Panc1 (cell line): ENCODE measurements around the gene JMJD1C.

Experiments used
- POLR2AphosphoS5 ChIP-seq: IDR thresholded peaks from 2 replicates; pipeline ENCODE4 v1.6.1; 2012; ENCODE audit warnings: mild to moderate bottlenecking, low read depth, low read length, moderate library complexity
- REST ChIP-seq, 2 experiments: IDR thresholded peaks; 2 replicates each; pipeline ENCODE4 v1.6.1; 2011 to 2012; ENCODE audit warnings: low read depth in 2 of 2, control low read depth in 1 of 2, low read length in 1 of 2, mild to moderate bottlenecking in 1 of 2, moderate library complexity in 1 of 2; ENCODE audit not compliant: insufficient read depth in 1 of 2
- TF ChIP-seq, protein P1 (sequence below): fragments of 450-650 bp; IDR thresholded peaks from 2 replicates; pipeline ENCODE4 v1.5.1; 2017; ENCODE audit warnings: mild to moderate bottlenecking

DNA sequence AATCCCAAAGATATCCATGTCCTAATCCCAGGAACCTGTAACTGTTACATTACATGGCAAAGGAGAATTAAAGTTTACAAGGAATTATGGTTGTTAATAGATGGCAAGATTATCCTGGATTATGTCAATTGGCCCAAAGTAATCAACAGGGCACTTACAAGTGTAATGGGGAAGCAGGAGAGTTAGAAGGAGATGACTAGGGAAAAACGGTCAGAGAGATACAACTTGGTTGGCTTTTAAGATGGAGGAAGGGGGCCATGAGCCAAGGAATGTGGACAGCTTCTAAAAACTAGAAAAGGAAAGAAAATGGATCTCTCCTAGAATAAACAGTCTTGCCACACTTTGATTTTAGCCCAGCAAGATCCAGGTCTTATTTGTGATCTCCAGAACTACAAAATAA, 3.3 kb downstream of the JMJD1C start:
- TF ChIP-seq POLR2AphosphoS5 = no peak
- TF ChIP-seq, protein P1, sequence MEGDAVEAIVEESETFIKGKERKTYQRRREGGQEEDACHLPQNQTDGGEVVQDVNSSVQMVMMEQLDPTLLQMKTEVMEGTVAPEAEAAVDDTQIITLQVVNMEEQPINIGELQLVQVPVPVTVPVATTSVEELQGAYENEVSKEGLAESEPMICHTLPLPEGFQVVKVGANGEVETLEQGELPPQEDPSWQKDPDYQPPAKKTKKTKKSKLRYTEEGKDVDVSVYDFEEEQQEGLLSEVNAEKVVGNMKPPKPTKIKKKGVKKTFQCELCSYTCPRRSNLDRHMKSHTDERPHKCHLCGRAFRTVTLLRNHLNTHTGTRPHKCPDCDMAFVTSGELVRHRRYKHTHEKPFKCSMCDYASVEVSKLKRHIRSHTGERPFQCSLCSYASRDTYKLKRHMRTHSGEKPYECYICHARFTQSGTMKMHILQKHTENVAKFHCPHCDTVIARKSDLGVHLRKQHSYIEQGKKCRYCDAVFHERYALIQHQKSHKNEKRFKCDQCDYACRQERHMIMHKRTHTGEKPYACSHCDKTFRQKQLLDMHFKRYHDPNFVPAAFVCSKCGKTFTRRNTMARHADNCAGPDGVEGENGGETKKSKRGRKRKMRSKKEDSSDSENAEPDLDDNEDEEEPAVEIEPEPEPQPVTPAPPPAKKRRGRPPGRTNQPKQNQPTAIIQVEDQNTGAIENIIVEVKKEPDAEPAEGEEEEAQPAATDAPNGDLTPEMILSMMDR = no peak
- no peak for TF ChIP-seq REST (IDR thresholded peaks at IDR 0.05; ENCODE audit: insufficient read depth in 1 of 2, low read depth in 2 of 2, low read length in 1 of 2)
